GM21367 (cell line): ENCODE measurements around the gene KCTD5.
"Not testable (repeated sequence)": the region's sequence is repeated elsewhere in the genome, so short reads cannot be mapped to it uniquely, and the experiment has no call there.

ENCODE experiments used
- ATAC-seq: cut with Tn5 transposase; IDR thresholded peaks from one replicate; pipeline ENCODE4 v1.9.1; 2021; ENCODE audit not compliant: unreplicated experiment

The KCTD5 gene

DNA sequence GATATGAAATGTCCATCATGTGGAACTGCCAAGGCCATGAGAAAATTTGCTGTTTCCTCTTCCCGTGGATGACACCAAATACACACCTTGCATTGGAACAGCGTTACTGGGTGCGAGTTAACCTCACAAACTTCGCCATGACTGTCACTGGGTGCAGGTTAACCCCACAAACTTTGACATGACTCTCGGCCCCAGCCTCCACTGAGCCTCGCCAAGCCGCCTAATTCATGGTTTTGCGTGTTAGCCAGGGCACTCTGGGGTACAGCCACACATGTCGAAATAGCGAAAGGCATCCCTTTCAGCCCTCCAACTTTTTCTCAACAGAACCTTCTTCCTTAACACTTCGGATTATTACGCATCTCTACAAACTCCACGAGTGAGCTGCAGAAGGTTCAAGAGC is 10.6 kb upstream of the KCTD5 start:
- ATAC-seq, result no peak

GRCh38 chr16:2673066-2673999 is 9.0 kb upstream of the KCTD5 start:
- ATAC-seq, result peak; percentile 69

DNA sequence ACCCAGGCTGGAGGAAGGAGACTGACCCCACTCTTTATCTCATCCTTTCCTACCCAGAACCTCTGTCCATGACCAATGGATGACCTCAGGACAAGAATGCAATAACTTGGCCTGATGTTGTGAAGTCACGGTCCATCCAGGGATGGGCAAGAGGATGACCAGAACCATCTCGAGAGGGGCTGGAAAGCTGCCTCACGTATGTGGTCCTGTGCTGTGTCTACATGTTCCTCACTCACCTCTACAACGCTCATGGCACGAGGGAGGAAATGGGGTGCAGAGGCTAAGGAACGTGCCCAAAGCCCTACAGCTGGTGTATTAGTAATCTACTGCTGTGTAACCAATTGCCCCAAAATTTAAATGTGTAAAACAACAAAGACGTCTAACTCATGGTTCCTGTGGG is 7.3 kb upstream of the KCTD5 start:
- ATAC-seq, result no peak

GRCh38 chr16:2675714-2676113 is 6.6 kb upstream of the KCTD5 start:
- no peak for ATAC-seq

- not testable (repeated sequence) for ATAC-seq
These were observed 5.4 kb upstream of the KCTD5 start for GRCh38 chr16:2676937-2677336.

DNA sequence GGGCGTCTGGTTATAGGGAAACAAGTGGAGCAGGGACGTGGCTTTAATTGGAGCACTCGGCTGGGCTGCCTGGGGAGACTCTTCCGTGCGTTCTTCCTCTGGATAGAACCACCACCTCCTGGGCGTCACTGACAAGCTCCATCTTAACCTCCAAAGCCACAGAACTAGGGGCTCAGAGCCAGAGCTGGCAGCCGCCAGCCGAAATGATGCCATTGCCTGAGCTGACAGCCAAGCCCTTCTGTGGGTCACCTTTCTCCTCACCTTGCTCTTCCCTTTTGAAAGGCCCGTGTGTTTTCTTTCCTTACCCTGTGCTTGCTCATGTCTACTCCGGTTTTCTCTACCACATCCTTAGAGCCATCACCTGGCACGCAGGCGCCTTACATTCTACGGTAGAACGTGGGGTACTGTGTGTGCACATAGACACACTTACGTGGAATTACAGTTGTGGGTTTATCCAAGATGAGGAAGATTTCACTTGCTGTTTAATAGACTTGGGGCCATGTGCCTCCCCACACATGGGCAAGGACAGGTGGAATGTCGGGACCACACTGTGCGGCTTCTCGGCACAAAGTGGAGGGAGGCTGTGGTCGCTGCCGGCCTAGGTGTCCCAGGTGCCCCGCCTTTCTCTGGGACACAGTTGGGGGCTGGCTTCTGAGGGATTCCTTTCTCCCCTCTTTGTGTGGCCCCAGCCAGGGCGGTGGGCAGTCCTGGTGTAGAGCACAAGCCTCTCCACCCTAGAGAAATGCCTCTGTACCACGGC is 3.9 kb upstream of the KCTD5 start:
- not testable (repeated sequence) for ATAC-seq

DNA sequence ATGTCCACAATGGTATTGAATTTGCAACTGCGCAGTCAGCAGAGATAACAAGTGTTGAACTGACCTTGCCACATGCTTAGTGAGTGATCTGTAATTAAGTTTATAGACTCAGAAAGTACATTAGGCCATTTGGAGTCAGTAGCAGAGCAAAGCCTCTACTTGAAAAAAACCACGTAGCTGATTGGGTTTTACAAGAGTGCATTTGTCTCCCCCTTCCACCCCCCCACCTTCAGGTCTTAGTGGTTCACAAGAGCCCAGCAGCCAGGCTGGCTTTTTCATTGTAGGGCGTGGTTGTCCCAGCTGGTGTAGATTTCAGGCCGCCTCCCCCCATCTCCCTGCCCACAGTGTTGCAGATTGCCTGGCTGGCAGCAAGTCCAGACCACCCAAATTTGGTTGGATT is 2.4 kb upstream of the KCTD5 start:
- ATAC-seq, result not testable (repeated sequence)

GRCh38 chr16:2680360-2680759 is 2.0 kb upstream of the KCTD5 start:
- ATAC-seq, result not testable (repeated sequence)

DNA sequence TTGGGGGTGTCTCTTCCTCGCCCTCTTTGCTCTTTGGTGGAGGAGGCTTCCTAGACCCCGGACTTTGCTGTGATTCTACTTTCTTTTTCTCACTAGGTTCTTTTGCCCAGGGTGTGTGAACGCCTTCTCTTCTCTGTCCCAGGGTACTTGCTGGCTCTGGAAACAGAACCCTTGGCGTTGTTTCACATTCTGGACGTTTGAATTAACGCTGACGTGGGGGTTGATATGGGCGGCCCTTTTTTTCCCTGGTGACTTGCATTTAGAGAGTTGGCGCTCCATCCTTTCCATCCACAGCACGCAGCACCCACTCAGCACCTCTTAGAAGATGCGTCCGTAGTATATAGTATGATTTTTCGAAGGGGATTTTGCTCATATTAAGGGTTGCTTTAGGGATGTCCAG is 718 bp downstream of the KCTD5 start:
- ATAC-seq, result not testable (repeated sequence)

- not testable (repeated sequence) for ATAC-seq
These were observed 3.8 kb downstream of the KCTD5 start for GRCh38 chr16:2686075-2686474.

- peak; percentile 28 for ATAC-seq
These were observed 4.7 kb downstream of the KCTD5 start for GRCh38 chr16:2686912-2687507.

GRCh38 chr16:2687531-2688308 is 5.4 kb downstream of the KCTD5 start:
- ATAC-seq, result no peak

GRCh38 chr16:2689422-2689821 is 7.1 kb downstream of the KCTD5 start:
- ATAC-seq, result not testable (repeated sequence)

DNA sequence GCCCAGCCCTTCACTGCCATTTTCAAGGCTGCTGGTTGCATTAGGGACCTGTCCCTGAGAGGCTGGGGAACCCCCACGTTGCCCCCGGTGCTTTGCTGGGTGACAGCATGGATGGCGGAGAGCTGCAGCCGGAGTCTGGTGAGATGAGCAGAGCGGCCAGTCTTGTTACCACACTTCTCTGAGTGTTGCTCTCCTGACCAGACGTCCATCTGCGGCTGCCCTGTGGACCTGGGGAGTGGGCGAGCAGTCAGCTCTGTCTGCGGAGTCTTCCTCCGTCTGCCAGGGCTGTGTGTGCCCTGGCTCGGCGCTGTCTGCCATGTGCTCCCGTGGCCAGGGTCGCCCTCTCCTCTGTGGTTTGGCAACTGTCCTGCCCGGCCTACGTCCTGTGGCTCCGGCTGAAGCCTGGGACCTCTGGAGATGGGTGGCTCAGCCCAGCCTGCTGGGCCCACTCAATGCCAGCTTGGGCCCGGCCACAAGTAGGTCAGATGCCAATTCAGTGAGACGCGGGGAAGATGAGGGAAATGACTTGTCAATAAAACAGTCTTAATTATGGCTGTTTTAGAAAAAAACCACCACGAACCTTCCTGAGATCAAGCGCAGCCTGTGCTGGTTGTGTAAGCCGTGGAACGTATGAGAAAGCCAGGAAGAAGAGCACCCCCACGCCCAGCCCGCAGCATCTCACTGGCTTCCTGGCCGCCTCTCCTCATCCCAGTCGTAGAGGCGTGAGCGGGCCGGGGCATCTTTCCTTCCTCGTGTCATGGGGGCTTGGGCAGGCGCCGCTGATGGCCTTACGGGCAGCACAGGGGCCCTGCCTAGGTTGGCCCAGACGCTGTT is 7.9 kb downstream of the KCTD5 start:
- no peak for ATAC-seq

DNA sequence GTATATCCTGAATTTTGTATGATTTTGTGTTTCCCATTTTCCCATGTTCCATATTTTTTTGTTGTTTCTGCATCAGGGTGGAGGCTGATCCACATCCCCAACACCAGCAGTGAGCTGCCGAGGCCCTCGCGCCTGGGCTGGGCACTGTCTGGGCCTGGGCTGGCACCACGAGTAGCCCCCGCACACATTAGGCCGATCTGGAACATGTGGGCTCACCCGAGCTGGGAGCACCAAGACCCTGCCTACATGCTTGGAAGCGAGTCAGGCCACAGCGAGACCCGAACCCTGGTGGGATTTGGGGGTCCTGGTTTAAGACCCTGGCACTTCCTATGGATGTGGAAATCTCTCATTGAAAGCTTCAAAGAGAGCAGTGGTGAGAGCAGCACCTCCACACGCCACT is 8.5 kb downstream of the KCTD5 start:
- no peak for ATAC-seq

DNA sequence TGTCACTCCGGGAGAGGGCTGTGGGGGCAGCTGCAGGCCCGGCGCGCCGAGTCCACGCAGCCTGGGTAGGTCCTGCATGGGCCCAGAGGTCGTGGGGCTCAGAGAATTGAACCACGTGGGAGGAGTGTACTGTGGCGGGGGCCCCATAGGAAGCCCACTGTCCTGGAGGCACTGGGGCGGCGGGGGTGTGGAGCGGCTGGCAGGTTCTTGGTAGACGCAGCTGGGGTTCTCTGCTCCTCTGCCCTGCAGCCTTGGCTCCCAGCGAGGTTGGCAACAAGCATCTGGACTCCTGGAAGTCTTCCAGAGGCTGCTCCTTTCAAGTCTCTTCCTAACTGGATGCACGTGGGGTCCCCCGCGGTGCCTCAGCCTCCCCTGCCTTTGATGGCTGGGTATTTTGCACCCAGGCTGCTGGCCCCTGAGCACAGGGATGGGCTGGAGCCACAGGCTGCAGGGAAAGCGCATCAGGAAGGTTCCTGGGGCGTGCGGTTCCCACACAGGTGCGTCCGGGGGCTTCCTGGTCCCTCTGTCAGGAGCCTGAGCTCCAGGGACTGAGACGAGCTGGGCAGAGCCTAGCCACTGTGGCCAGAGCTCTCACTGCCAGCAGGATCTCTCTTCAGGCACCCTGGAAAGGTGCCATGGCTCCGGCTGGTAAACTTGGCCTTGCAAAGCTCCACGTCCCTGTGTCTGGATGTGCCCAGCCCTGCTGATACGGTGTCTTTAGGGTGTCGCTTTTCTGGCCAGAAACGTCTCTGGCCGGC is 9.3 kb downstream of the KCTD5 start:
- ATAC-seq, result no peak

GRCh38 chr16:2692251-2692947 is 10.1 kb downstream of the KCTD5 start:
- ATAC-seq, result no peak

DNA sequence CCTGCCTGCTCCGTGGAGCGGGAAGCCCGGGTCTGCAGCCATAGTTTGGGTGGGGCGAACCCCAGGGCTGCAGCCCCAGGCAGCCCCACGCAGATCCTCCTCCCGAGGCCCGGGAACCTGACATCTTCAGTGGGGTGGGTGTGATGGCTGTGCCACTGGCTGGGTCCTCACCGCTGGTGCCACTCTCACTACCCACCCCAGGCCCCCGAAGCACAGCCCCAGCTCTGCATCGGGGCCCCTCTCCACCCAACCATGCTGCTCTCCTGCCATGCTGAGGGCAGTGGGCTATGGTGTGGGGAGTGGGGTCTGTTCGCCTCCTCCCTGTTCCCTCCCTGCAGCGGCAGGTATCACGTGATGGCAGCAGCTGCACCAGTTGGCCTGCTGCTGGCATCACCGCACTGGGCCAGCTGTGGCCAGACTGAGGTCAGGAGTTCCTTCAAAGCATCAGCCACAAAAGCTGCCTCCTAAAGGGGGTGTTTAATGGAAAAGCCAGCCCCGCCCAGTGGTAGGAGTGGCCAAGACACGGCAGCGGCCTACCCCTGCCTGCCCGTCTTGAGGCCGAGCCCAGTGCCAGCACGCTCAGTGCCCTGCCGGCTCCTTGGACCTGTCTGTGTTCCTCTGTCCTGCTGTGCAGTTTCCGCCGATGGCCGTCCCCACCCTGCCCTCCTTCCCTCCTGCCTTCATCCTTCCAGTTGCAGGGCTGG is 10.8 kb downstream of the KCTD5 start:
- ATAC-seq, result no peak
